GM13977 (cell line): ENCODE data around the gene SPATA12.
A peak's percentile ranks its signal among the peaks of the same experiment; 100 is the strongest.
"Not testable (repeated sequence)": the region's sequence is repeated elsewhere in the genome, so short reads cannot be mapped to it uniquely, and the experiment has no call there.

Source experiments
- DNase-seq: peaks from one replicate; pipeline ENCODE4 v3.0.0; 2012; ENCODE audit warnings: low spot score
- in situ Hi-C: fragments of 300-500 bp; cut with MboI; formaldehyde crosslinking; loops from one replicate; pipeline ENCODE4 v1.12.0; 2022; ENCODE audit warnings: low sequenced_read_pairs, low pct_unique_long_range_greater_than_20kb, mixed read lengths, inconsistent platforms; ENCODE audit not compliant: unreplicated experiment
- TF ChIP-seq, protein P1 (sequence below): IDR thresholded peaks from 2 replicates; pipeline ENCODE4 v1.5.1; 2012; ENCODE audit warnings: mild to moderate bottlenecking, control low read depth; ENCODE audit not compliant: insufficient read depth; ENCODE audit errors: extremely low read depth, missing control alignments

The SPATA12 gene

DNA sequence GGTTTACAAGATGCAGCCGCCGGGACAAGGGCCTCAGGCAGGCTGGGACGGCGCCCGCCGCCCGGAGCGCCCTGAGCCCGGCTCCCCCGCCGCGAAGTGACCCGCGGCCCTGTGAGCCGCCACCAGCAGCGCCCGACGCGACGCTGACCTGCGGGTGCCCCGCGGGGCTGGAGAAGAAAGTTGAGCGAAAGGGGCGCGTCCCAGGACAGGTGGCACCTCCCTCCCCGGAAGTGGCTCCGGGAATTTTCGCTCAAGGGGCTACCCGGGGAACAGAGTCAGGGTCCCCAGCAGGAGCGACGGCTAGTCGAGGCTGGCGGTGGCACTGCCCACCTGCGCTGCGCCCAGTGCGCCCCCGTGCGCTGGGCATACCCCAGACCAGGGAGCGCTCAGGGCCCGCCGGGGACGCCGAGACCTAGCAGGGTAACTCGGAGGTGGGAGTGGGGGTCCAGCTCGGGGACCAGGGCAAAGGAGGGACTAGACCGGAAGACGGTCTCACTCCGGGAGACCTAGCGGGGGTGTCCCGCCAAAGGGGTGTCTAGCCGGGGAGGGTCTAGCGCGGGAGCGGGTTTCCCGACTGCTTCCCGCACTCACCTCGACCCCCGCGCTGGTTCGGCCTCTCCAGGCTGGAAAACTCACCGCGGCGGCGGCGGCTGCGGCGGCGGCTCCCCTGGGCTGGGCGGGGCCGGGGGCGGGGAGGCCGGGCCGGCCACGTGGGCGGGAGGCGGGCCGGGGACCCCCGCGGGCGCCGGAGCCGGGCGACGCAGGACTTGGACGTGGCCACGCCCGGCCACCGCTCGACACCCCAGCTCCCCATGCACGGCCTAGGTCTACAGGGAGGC is 18.4 kb downstream of the SPATA12 start:
- TF ChIP-seq, protein P1, sequence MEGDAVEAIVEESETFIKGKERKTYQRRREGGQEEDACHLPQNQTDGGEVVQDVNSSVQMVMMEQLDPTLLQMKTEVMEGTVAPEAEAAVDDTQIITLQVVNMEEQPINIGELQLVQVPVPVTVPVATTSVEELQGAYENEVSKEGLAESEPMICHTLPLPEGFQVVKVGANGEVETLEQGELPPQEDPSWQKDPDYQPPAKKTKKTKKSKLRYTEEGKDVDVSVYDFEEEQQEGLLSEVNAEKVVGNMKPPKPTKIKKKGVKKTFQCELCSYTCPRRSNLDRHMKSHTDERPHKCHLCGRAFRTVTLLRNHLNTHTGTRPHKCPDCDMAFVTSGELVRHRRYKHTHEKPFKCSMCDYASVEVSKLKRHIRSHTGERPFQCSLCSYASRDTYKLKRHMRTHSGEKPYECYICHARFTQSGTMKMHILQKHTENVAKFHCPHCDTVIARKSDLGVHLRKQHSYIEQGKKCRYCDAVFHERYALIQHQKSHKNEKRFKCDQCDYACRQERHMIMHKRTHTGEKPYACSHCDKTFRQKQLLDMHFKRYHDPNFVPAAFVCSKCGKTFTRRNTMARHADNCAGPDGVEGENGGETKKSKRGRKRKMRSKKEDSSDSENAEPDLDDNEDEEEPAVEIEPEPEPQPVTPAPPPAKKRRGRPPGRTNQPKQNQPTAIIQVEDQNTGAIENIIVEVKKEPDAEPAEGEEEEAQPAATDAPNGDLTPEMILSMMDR: peak; percentile 32
- DNase-seq: peak; percentile 77
- in situ Hi-C loops: no loop called here

DNA sequence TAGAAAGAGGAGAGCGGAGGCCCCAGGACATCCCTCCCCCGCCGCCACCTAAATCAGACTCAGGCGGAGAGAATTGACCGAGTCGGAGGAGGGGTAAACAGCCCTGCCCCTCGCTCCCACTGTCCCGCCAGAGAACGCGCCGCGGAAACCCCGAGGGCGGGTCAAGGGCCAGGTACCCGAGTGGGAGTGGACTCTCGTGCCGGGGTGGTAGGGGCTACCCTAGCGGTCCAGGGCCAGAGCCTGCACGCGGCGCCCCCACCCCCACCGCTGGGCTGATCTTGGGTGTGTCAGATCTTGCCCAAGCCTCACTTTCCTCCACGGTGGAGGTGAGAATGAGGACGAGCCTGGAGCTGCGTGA is 19.0 kb downstream of the SPATA12 start:
- DNase-seq: no peak
- TF ChIP-seq, protein P1: no peak
- in situ Hi-C loops: no loop called here

DNA sequence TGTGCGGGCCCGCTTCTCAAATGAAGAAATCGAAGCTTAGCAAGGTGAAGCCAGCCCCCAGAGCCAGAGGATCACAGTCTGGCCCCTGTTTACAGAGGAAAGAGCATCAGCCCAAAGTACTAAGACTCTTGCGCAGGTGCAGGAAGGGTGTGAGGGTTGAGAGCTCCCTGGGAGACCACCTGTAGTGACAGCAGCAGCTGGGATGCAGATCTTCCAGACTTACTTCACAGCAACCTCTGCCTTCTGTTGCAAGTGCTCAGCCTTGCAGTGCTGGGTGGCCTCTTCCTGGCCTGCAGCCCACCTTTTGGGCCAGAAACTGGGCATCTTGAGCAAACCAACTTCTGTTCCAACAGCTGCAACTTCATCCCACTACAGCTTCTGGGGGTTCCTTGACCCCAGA is 19.7 kb downstream of the SPATA12 start:
- TF ChIP-seq, protein P1: no peak
- DNase-seq: no peak
- in situ Hi-C loops: loop anchor here (10.0 kb wide), 1 partner anchor 65 kb away; no protein-coding TSS in a partner anchor

DNA sequence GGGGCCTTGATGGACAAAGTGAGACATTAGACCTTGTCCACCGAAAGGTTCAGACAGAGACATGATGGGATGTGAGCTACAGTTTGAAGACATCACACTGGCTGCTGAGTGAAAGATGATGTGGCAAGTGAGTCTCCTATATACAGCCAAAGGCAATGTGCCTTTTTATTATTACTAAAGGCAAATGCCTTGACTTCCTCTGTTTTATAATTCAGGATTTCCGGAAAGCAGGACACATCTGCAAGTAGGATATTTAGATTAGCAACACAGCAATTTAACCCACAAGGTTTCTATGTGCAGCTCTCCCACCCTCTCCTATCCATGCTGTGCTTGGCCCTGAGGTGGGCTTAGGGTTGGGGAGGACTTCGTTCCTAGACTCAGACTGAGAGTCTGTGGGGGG is 20.7 kb downstream of the SPATA12 start:
- in situ Hi-C loops: loop anchor here (10.0 kb wide), 1 partner anchor 66 kb away; no protein-coding TSS in a partner anchor
- TF ChIP-seq, protein P1: no peak
- DNase-seq: no peak

DNA sequence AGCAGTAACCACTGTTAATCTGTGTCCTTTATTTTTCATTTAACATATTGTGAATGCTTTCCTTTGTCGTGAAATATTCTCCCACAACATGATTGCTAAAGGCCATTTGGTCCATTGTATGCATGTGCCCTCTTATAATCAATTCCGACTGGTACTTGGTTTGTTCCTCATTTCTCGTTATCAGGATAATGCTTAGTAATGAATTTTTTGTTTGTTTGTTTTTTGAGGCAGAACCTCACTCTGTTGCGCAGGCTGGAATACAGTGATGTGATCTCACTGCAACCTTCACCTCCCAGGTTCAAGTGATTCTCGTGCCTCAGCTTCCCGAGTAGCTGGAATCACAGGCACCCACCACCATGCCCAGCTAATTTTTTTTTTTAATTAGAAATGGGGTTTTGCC is 22.0 kb downstream of the SPATA12 start:
- no peak for DNase-seq
- in situ Hi-C loops: loop anchor here (10.0 kb wide), 1 partner anchor 68 kb away; no protein-coding TSS in a partner anchor
- TF ChIP-seq, protein P1: no peak

DNA sequence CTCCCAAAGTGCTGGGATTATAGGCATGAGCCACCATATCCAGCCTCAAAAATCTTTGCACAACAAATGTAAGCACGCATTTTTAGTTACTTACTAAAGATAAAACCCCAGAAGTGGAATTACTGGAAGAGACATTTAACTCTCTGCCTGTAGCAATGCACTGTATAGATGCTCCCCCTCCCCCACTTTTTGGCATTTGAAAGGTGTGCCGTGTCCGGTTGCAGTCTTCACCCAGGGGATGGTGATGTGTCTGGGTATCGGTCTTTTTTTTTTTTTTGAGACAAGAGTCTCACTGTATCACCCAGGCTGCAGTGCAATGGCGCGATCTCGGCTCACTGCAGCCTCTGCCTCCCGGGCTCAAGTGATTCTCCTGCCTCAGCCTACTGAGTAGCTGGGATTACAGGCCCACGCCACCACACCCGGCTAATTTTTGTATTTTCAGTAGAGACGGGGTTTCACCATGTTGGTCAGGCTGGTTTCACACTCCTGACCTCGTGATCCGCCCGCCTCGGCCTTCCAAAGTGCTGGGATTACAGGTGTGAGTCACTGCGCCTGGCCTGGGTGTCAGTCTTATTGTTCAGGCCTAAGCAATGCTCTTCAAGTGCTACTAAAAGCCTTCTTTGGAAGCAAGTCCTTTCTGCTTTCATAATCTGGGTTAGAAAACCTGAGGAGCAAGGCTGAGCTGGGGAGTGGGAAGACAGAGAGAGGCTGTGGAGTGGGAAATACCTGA is 23.0 kb downstream of the SPATA12 start:
- DNase-seq: not testable (repeated sequence)
- in situ Hi-C loops: loop anchor here (10.0 kb wide), 1 partner anchor 69 kb away; no protein-coding TSS in a partner anchor

DNA sequence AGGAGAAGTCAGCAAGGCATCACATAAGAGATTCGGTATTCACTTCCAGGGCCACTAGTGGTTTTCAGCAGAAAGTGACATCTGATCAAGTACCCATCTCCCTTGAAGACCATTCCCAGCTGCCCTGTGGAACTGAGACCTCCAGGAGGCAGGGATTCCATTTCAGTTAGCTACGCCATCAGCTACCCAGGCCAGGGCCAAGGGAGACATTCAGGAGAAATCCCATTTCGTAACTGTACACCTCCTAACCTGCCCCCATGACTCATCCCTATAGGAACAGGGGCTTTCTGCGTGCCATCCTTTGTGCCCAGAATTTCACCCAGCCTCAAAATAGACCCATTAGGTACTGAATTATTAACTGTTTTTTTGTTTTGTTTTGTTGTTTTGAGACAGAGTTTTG is 24.7 kb downstream of the SPATA12 start:
- no peak for DNase-seq
- in situ Hi-C loops: loop anchor here (10.0 kb wide), 1 partner anchor 70 kb away; no protein-coding TSS in a partner anchor
- TF ChIP-seq, protein P1: no peak
